HCT116 (cell line): ENCODE measurements around the gene OR6K6. TPM values are rescaled to one million over a fixed set of nuclear protein-coding genes. Genes with fewer than 3 reads are reported as not detected.

ENCODE experiments used
- ATAC-seq: fragments of 200-7000 bp; cut with Tn5 transposase; 2 replicates; pipeline ENCODE4 v1.9.1; 2020; ENCODE audit warnings: mild to moderate bottlenecking, moderate library complexity
- BruUV-seq: library from RNA; stranded (reverse); fragments of 400-500 nt; replicated peaks from 2 replicates; lab custom pipeline; 2021; lab: Mats Ljungman, UMichigan
- CTCF ChIA-PET: fragments of 300-600 bp; sonication (Branson Sonifier 250); formaldehyde crosslinking; loops from one replicate; lab custom pipeline; 2021; ENCODE audit warnings: antibody characterized with exemption; lab: Charles Lee
- POLR2A ChIA-PET: fragments of 300-600, 350-600 bp; sonication (Branson Sonifier 250); formaldehyde crosslinking; loops from one replicate; lab custom pipeline; 2021; ENCODE audit warnings: antibody characterized with exemption; lab: Charles Lee
- RAD21 ChIA-PET, 2 experiments: fragments of 300-600 bp; sonication (Branson Sonifier 250); formaldehyde crosslinking; loops; one replicate each; lab custom pipeline; 2023; ENCODE audit warnings: low total read pairs in 2 of 2; ENCODE audit not compliant: uncharacterized antibody in 2 of 2, unreplicated experiment in 2 of 2, low non-redundant PET in 1 of 2; lab: Charles Lee
- DNase-seq: peaks from one replicate; pipeline ENCODE4 v3.0.0-alpha.2; 2010; ENCODE audit warnings: low read depth, low spot score
- H2AFZ ChIP-seq: fragments of 200-600 bp; shearing (Covaris generic), sonication (generic); 2 replicates; pipeline ENCODE4 v1.6.1; 2017; ENCODE audit warnings: low read depth, mixed run types, mixed read lengths, antibody characterized with exemption, low read length; ENCODE audit not compliant: poor library complexity, severe bottlenecking
- H3K27ac ChIP-seq: 2 replicates; pipeline ENCODE4 v1.5.1; 2012; ENCODE audit warnings: low read depth, low read length
- H3K27me3 ChIP-seq: fragments of 200-600 bp; sonication (generic); 2 replicates; pipeline ENCODE4 v1.6.1; 2016; ENCODE audit warnings: mixed run types, low read length, mixed read lengths; ENCODE audit not compliant: insufficient read depth
- H3K36me3 ChIP-seq, 2 experiments: fragments of 200-500 bp in 1 of 2; fragments of 200-600 bp in 1 of 2; sonication (Bioruptor generic) in 1 of 2; sonication (generic) in 1 of 2; 2 replicates each; pipeline versions ENCODE4 v1.5.1 to v1.6.1; 2014 to 2016; ENCODE audit warnings: low read length in 2 of 2, inconsistent platforms in 1 of 2, mixed read lengths in 1 of 2, mixed run types in 1 of 2; ENCODE audit not compliant: insufficient read depth in 2 of 2, control insufficient read depth in 1 of 2
- H3K4me1 ChIP-seq, 2 experiments: fragments of 200-600 bp in 1 of 2; sonication (generic) in 1 of 2; 2 replicates each; pipeline versions ENCODE4 v1.5.1 to v1.6.1; 2012 to 2017; ENCODE audit warnings: low read length in 2 of 2, inconsistent platforms in 1 of 2, mild to moderate bottlenecking in 1 of 2, mixed read lengths in 1 of 2, mixed run types in 1 of 2, moderate library complexity in 1 of 2; ENCODE audit not compliant: insufficient read depth in 2 of 2, control insufficient read depth in 1 of 2
- H3K4me2 ChIP-seq: fragments of 200-600 bp; sonication (generic); 2 replicates; pipeline ENCODE4 v1.6.1; 2017; ENCODE audit warnings: mixed run types, low read length, mixed read lengths
- H3K4me3 ChIP-seq, 2 experiments: fragments of 200-600 bp in 1 of 2; sonication (generic) in 1 of 2; replicated peaks in 1 of 2; 2 replicates each; pipeline ENCODE4 v1.5.1; 2011 to 2016; ENCODE audit warnings: low read length in 2 of 2, control low read depth in 1 of 2, low read depth in 1 of 2, mild to moderate bottlenecking in 1 of 2, mixed read lengths in 1 of 2, mixed run types in 1 of 2
- H3K79me2 ChIP-seq: fragments of 200-600 bp; sonication (generic); 2 replicates; pipeline ENCODE4 v1.6.1; 2017; ENCODE audit warnings: mild to moderate bottlenecking, mixed run types, low read length, moderate library complexity, mixed read lengths; ENCODE audit not compliant: insufficient read depth
- H3K9ac ChIP-seq: fragments of 200-600 bp; sonication (generic); 2 replicates; pipeline ENCODE4 v1.6.1; 2016; ENCODE audit warnings: low read length, mixed read lengths
- H3K9me2 ChIP-seq: fragments of 200-600 bp; sonication (generic), shearing (Covaris generic); 2 replicates; pipeline ENCODE4 v1.6.1; 2017; ENCODE audit warnings: mixed run types, mild to moderate bottlenecking, moderate library complexity; ENCODE audit not compliant: insufficient read depth
- H3K9me3 ChIP-seq, 2 experiments: fragments of 200-500 bp in 1 of 2; fragments of 200-600 bp in 1 of 2; sonication (Bioruptor generic) in 1 of 2; sonication (generic) in 1 of 2; 2 replicates each; pipeline ENCODE4 v1.6.1; 2014 to 2017; ENCODE audit warnings: low read length in 2 of 2, mixed read lengths in 2 of 2, inconsistent platforms in 1 of 2, low read depth in 1 of 2, mild to moderate bottlenecking in 1 of 2, mixed run types in 1 of 2, moderate library complexity in 1 of 2; ENCODE audit not compliant: control insufficient read depth in 1 of 2, insufficient read depth in 1 of 2
- H4K20me1 ChIP-seq: fragments of 200-600 bp; sonication (generic), shearing (Covaris generic); 2 replicates; pipeline ENCODE4 v1.6.1; 2017; ENCODE audit warnings: mixed run types, mild to moderate bottlenecking, moderate library complexity; ENCODE audit not compliant: insufficient read depth
- ATF3 ChIP-seq: IDR thresholded peaks from 2 replicates; pipeline ENCODE4 v1.6.1; 2012
- CBX3 ChIP-seq: IDR thresholded peaks from 2 replicates; pipeline ENCODE4 v1.6.1; 2012; ENCODE audit warnings: low read depth
- CEBPB ChIP-seq: IDR thresholded peaks from 2 replicates; pipeline ENCODE4 v1.6.1; 2012; ENCODE audit warnings: low read depth
- CTCF ChIP-seq, 3 experiments: fragments of 200-600 bp in 1 of 3; sonication (generic) in 1 of 3; IDR thresholded peaks in 2 of 3; conservative IDR thresholded peaks in 1 of 3; 2 replicates each; pipeline ENCODE4 v1.5.1; 2012 to 2017; ENCODE audit warnings: low read depth in 2 of 3, low read length in 2 of 3, antibody characterized with exemption in 1 of 3, borderline replicate concordance in 1 of 3, control low read depth in 1 of 3, mild to moderate bottlenecking in 1 of 3, mixed read lengths in 1 of 3, mixed run types in 1 of 3, moderate library complexity in 1 of 3; ENCODE audit not compliant: insufficient read depth in 1 of 3
- EGR1 ChIP-seq: IDR thresholded peaks from 2 replicates; pipeline ENCODE4 v1.6.1; 2012; ENCODE audit warnings: low read depth
- EZH2phosphoT487 ChIP-seq: fragments of 200-600 bp; IDR thresholded peaks from 2 replicates; pipeline ENCODE4 v1.6.1; 2018; ENCODE audit warnings: antibody characterized with exemption, borderline replicate concordance
- JUND ChIP-seq: IDR thresholded peaks from 2 replicates; pipeline ENCODE4 v1.6.1; 2012
- MAX ChIP-seq: IDR thresholded peaks from 2 replicates; pipeline ENCODE4 v1.6.1; 2012
- POLR2A ChIP-seq: IDR thresholded peaks from 2 replicates; pipeline ENCODE4 v1.7.0; 2011; ENCODE audit warnings: borderline replicate concordance; ENCODE audit not compliant: insufficient read depth, insufficient read length; ENCODE audit errors: extremely low read depth
- POLR2AphosphoS5 ChIP-seq: IDR thresholded peaks from 2 replicates; pipeline ENCODE4 v1.6.1; 2011; ENCODE audit warnings: mild to moderate bottlenecking, low read depth, low read length, moderate library complexity
- RAD21 ChIP-seq: IDR thresholded peaks from 2 replicates; pipeline ENCODE4 v1.6.1; 2012; ENCODE audit warnings: low read depth, mild to moderate bottlenecking
- SP1 ChIP-seq: IDR thresholded peaks from 2 replicates; pipeline ENCODE4 v1.6.1; 2012; ENCODE audit warnings: low read depth
- TCF7L2 ChIP-seq: IDR thresholded peaks from 2 replicates; pipeline ENCODE4 v1.7.0; 2011; ENCODE audit warnings: borderline replicate concordance, inconsistent platforms; ENCODE audit not compliant: insufficient read depth, insufficient read length; ENCODE audit errors: extremely low read depth
- YY1 ChIP-seq: IDR thresholded peaks from 2 replicates; pipeline ENCODE4 v1.6.1; 2011; ENCODE audit warnings: low read length, low read depth, moderate library complexity, mild to moderate bottlenecking; ENCODE audit not compliant: insufficient replicate concordance; ENCODE audit errors: extremely low read depth
- ZBTB33 ChIP-seq: IDR thresholded peaks from 2 replicates; pipeline ENCODE4 v1.6.1; 2011; ENCODE audit warnings: mild to moderate bottlenecking, low read length, moderate library complexity; ENCODE audit not compliant: insufficient replicate concordance; ENCODE audit errors: extremely low read depth
- ZNF274 ChIP-seq: fragments of 200-500 bp; sonication (Bioruptor generic); IDR thresholded peaks from 2 replicates; pipeline ENCODE4 v1.6.1; 2014; ENCODE audit warnings: mild to moderate bottlenecking, low read depth, low read length, inconsistent platforms
- intact Hi-C: fragments of 100-400 bp; cut with micrococcal nuclease; formaldehyde crosslinking; loops from 2 replicates; pipeline ENCODE4 v1.10.0; 2022
- total RNA-seq: library from RNA; stranded (reverse); gene quantifications from one replicate; pipeline ENCODE4 v1.2.1, GENCODE V29; 2021; ENCODE audit not compliant: unreplicated experiment

Gene OR6K6
- total RNA-seq, 1 experiment from 2014 or later: not detected

- no peak overlapping the region for H2AFZ ChIP-seq
- no peaks in the 10 kb centered on the region for H3K36me3 ChIP-seq
- H4K20me1 ChIP-seq: no peaks in the 10 kb centered on the region
- intact Hi-C loops: no loop called here
- H3K27ac ChIP-seq: no peak overlapping the region
- H3K9ac ChIP-seq: no peak overlapping the region
- CTCF ChIA-PET: no interaction called here
- ATAC-seq (no peak), DNase-seq (no peak)
- BruUV-seq: no TSS peak
- RAD21 ChIA-PET: no interaction called here
- H3K27me3 ChIP-seq: no peaks in the 10 kb centered on the region
- no peaks in the 10 kb centered on the region for H3K79me2 ChIP-seq
- no peak overlapping the region for H3K4me2 ChIP-seq
- no peaks in the 10 kb centered on the region for H3K4me1 ChIP-seq
- no peaks in the 10 kb centered on the region for H3K9me2 ChIP-seq
- POLR2A ChIA-PET: no interaction called here
- H3K4me3 ChIP-seq: no peak overlapping the region
- TF ChIP-seq JUND: no peak
- no peak for TF ChIP-seq POLR2AphosphoS5
- no peak for TF ChIP-seq RAD21
- TF ChIP-seq POLR2A: no peak
- no peak for TF ChIP-seq CEBPB
- TF ChIP-seq MAX: no peak
- TF ChIP-seq CBX3: no peak
- TF ChIP-seq TCF7L2: no peak
- TF ChIP-seq YY1: no peak
- no peak for TF ChIP-seq ZNF274
- TF ChIP-seq EGR1: no peak
- H3K9me3 ChIP-seq: no peaks in the 10 kb centered on the region; a peak in 1 of 4 replicates
These were observed 38.2 kb upstream of the OR6K6 start for GRCh38 chr1:158716335-158716734.

- no peaks in the 10 kb centered on the region for H3K27me3 ChIP-seq
- intact Hi-C loops: no loop called here
- no peak for ATAC-seq
- H3K4me2 ChIP-seq: no peak overlapping the region
- no peaks in the 10 kb centered on the region; the same call in 1 of the 2 replicates for H4K20me1 ChIP-seq
- H3K9ac ChIP-seq: no peak overlapping the region
- CTCF ChIA-PET: no interaction called here
- no peaks in the 10 kb centered on the region for H3K36me3 ChIP-seq
- no peak for TF ChIP-seq JUND
- no peak for TF ChIP-seq EZH2phosphoT487
- no peak for TF ChIP-seq CEBPB
- TF ChIP-seq POLR2AphosphoS5: no peak
- no peak for TF ChIP-seq SP1
- no peak for TF ChIP-seq YY1
- TF ChIP-seq ZBTB33: no peak
- TF ChIP-seq ATF3: no peak
- no peak for TF ChIP-seq CTCF (IDR thresholded peaks at IDR 0.05 in 2 of 3, conservative IDR thresholded peaks at IDR 0.05 in 1 of 3; ENCODE audit: borderline replicate concordance in 1 of 3, insufficient read depth in 1 of 3, low read depth in 2 of 3, low read length in 2 of 3)
- TF ChIP-seq, all 23 proteins: peak for 0
- Histone ChIP-seq H3K9me2 (no peaks in the 10 kb centered on the region), H3K79me2 (no peaks in the 10 kb centered on the region), H3K4me1 (no peaks in the 10 kb centered on the region), H2AFZ (no peak overlapping the region), H3K27ac (no peak overlapping the region), H3K9me3 (peaks cover 0 to 3% of the 10 kb centered on the region in 2 experiments; a peak in 1 of 4 replicates), H3K4me3 (no peak overlapping the region)
- no TSS peak for BruUV-seq
- no peak for DNase-seq
- POLR2A ChIA-PET: no interaction called here
- RAD21 ChIA-PET: no interaction called here
These were observed 37.2 kb upstream of the OR6K6 start for GRCh38 chr1:158717344-158717743.
